DOHH2 (cell line): ENCODE measurements around the gene MSH6.

Experiments used
- H3F3A ChIP-seq: fragments of 200-600 bp; sonication (generic), shearing (Covaris generic); 2 replicates; pipeline ENCODE4 v1.6.0; 2016; ENCODE audit warnings: antibody characterized with exemption, mild to moderate bottlenecking; ENCODE audit not compliant: control insufficient read depth, insufficient read depth
- H3K27ac ChIP-seq: fragments of 200-600 bp; sonication (generic); 2 replicates; pipeline ENCODE4 v1.5.1; 2014; ENCODE audit warnings: low read depth, mild to moderate bottlenecking, low read length, moderate library complexity
- H3K27me3 ChIP-seq: fragments of 200-600 bp; sonication (generic); 2 replicates; pipeline ENCODE4 v1.6.1; 2014; ENCODE audit warnings: mild to moderate bottlenecking, low read length, mixed read lengths; ENCODE audit not compliant: control insufficient read depth
- H3K36me3 ChIP-seq: fragments of 200-600 bp; sonication (generic); 2 replicates; pipeline ENCODE4 v1.6.1; 2014; ENCODE audit warnings: mild to moderate bottlenecking, low read length, moderate library complexity, mixed read lengths; ENCODE audit not compliant: control insufficient read depth
- H3K4me1 ChIP-seq: fragments of 200-600 bp; sonication (generic); 2 replicates; pipeline ENCODE4 v1.6.1; 2014; ENCODE audit warnings: mild to moderate bottlenecking, low read length, mixed read lengths; ENCODE audit not compliant: control insufficient read depth
- H3K4me2 ChIP-seq: fragments of 200-600 bp; sonication (generic); 2 replicates; pipeline ENCODE4 v1.6.0; 2014; ENCODE audit warnings: mild to moderate bottlenecking, low read length, moderate library complexity
- H3K4me3 ChIP-seq: fragments of 200-600 bp; sonication (generic); 2 replicates; pipeline ENCODE4 v1.5.1; 2014; ENCODE audit warnings: mild to moderate bottlenecking, low read length, mixed read lengths
- H3K79me2 ChIP-seq: fragments of 200-600 bp; sonication (generic); 2 replicates; pipeline ENCODE4 v1.6.1; 2014; ENCODE audit warnings: mild to moderate bottlenecking, low read length, mixed read lengths; ENCODE audit not compliant: control insufficient read depth
- H3K9me2 ChIP-seq: fragments of 200-600 bp; sonication (generic); replicated peaks from 2 replicates; pipeline ENCODE4 v1.6.1; 2014; ENCODE audit warnings: mild to moderate bottlenecking, low read length, mixed read lengths; ENCODE audit not compliant: control insufficient read depth
- H3K9me3 ChIP-seq: fragments of 200-600 bp; sonication (generic); 2 replicates; pipeline ENCODE4 v1.6.1; 2014; ENCODE audit warnings: antibody characterized with exemption, low read length, mixed read lengths; ENCODE audit not compliant: control insufficient read depth, insufficient read depth
- H4K20me1 ChIP-seq: fragments of 200-600 bp; sonication (generic); 2 replicates; pipeline ENCODE4 v1.6.0; 2014; ENCODE audit warnings: low read depth, mild to moderate bottlenecking, antibody characterized with exemption, low read length, moderate library complexity; ENCODE audit not compliant: control insufficient read depth, insufficient read depth
- EZH2phosphoT487 ChIP-seq: fragments of 200-600 bp; sonication (generic); IDR thresholded peaks from 2 replicates; pipeline ENCODE4 v1.6.1; 2017; ENCODE audit warnings: borderline replicate concordance, mild to moderate bottlenecking, antibody characterized with exemption, low read length, moderate library complexity, mixed read lengths
- TF ChIP-seq, protein P1 (sequence below): fragments of 200-600 bp; sonication (generic); IDR thresholded peaks from one replicate; pipeline ENCODE4 v1.5.1; 2014; ENCODE audit warnings: antibody characterized with exemption, mild to moderate bottlenecking, low read depth, low read length; ENCODE audit not compliant: poor library complexity, severe bottlenecking

The MSH6 gene

DNA sequence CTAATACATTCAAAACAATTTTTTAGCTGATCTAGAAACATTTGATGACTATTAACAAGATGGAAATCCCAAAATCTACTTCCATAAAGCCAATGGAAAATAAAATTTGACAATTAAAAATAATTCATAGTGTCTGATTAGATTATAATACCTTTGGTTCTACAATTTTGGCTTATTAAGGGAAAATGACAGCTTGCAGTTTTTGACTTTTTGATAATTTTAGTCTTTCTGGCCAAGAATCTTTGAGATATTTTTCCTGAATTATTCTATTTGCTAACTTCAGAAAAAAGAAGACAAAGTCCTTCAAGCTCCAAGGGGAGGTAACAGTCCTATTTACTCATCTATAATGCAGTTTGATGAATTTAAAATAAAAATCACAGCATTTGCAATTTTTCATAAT is 39.6 kb downstream of the MSH6 start:
- Histone ChIP-seq H3K27ac (no peak overlapping the region), H3K4me1 (no peaks in the 10 kb centered on the region), H3F3A (peaks cover 3% of the 10 kb centered on the region), H4K20me1 (no peaks in the 10 kb centered on the region), H3K79me2 (no peaks in the 10 kb centered on the region), H3K27me3 (no peaks in the 10 kb centered on the region), H3K4me2 (no peak overlapping the region), H3K9me3 (no peaks in the 10 kb centered on the region), H3K9me2 (no peaks in the 10 kb centered on the region), H3K4me3 (no peak overlapping the region), H3K36me3 (peaks cover 76% of the 10 kb centered on the region)
- TF ChIP-seq, protein P1, sequence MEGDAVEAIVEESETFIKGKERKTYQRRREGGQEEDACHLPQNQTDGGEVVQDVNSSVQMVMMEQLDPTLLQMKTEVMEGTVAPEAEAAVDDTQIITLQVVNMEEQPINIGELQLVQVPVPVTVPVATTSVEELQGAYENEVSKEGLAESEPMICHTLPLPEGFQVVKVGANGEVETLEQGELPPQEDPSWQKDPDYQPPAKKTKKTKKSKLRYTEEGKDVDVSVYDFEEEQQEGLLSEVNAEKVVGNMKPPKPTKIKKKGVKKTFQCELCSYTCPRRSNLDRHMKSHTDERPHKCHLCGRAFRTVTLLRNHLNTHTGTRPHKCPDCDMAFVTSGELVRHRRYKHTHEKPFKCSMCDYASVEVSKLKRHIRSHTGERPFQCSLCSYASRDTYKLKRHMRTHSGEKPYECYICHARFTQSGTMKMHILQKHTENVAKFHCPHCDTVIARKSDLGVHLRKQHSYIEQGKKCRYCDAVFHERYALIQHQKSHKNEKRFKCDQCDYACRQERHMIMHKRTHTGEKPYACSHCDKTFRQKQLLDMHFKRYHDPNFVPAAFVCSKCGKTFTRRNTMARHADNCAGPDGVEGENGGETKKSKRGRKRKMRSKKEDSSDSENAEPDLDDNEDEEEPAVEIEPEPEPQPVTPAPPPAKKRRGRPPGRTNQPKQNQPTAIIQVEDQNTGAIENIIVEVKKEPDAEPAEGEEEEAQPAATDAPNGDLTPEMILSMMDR, result no peak
- no peak for TF ChIP-seq EZH2phosphoT487

DNA sequence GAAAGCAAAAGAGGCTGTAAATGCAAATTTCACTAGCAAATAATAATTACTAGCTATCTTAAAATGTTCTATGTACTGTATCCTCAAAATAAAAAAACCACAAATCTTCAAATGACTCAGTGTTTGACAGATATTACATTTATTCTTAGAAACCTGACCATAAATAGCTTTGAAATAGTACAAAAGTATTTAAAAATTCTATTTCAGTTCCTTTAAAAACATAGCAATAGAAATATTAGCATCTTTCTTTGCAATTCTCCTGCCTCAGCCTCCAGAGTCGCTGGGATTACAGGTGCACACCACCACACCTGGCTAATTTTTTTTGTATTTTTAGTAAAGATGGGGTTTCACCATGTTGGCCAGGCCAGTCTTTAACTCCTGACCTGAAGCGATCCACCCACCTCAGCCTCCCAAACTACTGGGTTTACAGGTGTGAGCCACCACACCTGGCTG is 50.6 kb downstream of the MSH6 start:
- H3F3A ChIP-seq, result peaks cover 3% of the 10 kb centered on the region; the same call in 1 of the 2 replicates
- H3K4me3 ChIP-seq, result no peak overlapping the region
- H3K4me1 ChIP-seq, result peaks cover 26% of the 10 kb centered on the region
- H3K9me3 ChIP-seq, result no peaks in the 10 kb centered on the region
- no peaks in the 10 kb centered on the region for H3K9me2 ChIP-seq
- H3K4me2 ChIP-seq, result peak overlapping the region; percentile 27; the same call in 1 of the 2 replicates
- H3K36me3 ChIP-seq, result peaks cover 83% of the 10 kb centered on the region
- no peaks in the 10 kb centered on the region for H4K20me1 ChIP-seq
- TF ChIP-seq, protein P1, result no peak
- TF ChIP-seq EZH2phosphoT487, result no peak
- no peaks in the 10 kb centered on the region; the same call in 1 of the 2 replicates for H3K79me2 ChIP-seq
- H3K27me3 ChIP-seq, result no peaks in the 10 kb centered on the region
- H3K27ac ChIP-seq, result peak overlapping the region; percentile 55

DNA sequence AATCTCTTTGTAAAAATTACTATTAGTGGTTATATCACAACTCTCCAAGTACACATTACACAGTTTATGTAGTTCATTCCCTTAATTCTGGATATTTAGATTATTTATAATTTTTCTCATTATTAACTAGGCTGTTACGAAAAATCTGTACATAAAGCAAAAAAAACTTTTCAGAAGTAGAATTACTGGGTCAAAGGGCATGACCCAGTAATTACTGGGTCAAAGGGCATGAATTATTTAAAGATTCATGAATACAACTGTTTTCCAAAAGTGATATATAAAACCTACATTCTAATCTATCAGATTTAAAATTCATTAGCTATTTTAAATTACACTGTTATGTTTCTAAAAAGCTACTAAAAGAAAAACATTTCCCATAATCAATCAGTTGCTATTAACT is 55.3 kb downstream of the MSH6 start:
- H3K36me3 ChIP-seq, result peaks cover 58% of the 10 kb centered on the region

More for the DNA sequence above, 55.3 kb downstream of the MSH6 start:
- Histone ChIP-seq H3K4me3 (no peak overlapping the region), H3K4me2 (no peak overlapping the region), H3K27me3 (no peaks in the 10 kb centered on the region), H4K20me1 (no peaks in the 10 kb centered on the region), H3K4me1 (peaks cover 24% of the 10 kb centered on the region), H3K9me3 (no peaks in the 10 kb centered on the region), H3K9me2 (no peaks in the 10 kb centered on the region), H3K79me2 (peaks cover 28% of the 10 kb centered on the region), H3K27ac (no peak overlapping the region), H3F3A (0 out of 2 replicates have a peak, but pooled peaks cover under 1% of the 10 kb centered on the region)
- TF ChIP-seq, protein P1, result no peak
- no peak for TF ChIP-seq EZH2phosphoT487
